ENCODE results near the gene COX17.

COX17 gene

GRCh38 chr3:119676020-119676419, 1.2 kb downstream of the COX17 start:
- DNase-seq: no peak

DNA sequence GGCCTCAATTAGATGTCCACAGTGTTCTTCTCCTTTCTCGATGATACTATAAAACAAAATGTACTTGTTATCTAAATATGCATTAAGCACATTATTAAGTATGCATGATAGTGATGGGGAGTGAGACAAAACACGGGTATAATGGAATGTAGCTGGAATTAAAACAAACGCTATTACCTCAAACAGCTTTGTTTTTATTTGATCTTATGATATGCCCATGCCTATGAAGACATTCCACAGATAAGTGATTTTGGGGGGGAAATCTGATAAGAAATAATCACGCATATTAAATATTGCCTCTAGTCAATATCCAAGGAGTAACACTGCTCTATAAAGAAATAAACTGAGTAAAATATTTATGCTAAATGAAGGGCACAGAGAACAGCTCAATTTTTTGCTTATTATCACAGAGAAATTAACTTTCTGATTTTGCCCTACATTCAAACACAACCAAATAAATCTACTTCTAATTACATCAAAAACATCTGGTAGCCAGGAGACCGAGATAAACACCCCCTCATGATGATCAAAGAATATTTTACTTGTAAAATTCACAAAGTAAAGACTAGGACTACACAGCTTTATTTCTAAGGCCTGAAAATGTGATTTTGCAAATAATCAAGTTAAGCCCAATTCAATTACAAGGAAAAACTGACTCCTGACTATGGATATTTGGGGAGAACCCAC, 1.9 kb downstream of the COX17 start:
- DNase-seq: no peak

DNA sequence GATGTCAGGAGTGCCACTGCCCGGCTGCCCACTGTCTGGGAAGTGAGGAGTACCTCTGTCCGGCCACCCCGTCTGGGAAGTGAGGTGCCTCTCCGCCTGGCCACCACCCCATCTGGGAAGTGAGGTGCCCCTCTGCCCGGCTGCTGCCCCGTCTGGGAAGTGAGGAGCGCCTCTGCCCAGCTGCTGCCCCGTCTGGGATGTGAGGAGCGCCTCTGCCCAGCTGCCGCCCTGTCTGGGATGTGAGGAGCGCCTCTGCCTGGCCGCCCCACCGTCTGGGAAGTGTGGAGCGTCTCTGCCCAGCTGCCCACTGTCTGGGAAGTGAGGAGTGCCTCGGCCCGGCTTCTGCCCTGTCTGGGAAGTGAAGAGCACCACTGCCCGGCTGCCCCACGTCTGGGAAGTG, 3.3 kb downstream of the COX17 start:
- no peak for DNase-seq

DNA sequence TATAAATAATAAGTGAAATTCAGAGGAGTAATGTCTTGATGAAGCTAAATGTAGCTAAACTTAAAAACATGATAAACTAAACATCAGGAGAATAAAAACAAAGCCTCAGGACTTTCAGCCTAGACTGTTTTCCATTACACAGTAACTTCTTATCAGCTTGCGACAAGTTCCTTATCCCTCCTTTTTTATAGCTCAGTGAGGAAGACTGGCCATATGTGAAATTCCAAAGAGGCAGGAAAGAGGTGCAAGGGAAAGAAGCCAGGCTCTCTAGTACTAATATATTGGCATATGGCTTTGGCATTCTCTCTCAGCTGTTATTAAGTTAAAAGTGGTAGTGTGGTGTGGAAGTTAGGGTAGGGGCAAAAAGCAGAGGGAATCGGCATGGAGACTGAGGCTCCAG, 4.4 kb downstream of the COX17 start:
- no peak for DNase-seq

- no peak for DNase-seq
These were observed 7.2 kb downstream of the COX17 start for GRCh38 chr3:119669906-119670570.

DNA sequence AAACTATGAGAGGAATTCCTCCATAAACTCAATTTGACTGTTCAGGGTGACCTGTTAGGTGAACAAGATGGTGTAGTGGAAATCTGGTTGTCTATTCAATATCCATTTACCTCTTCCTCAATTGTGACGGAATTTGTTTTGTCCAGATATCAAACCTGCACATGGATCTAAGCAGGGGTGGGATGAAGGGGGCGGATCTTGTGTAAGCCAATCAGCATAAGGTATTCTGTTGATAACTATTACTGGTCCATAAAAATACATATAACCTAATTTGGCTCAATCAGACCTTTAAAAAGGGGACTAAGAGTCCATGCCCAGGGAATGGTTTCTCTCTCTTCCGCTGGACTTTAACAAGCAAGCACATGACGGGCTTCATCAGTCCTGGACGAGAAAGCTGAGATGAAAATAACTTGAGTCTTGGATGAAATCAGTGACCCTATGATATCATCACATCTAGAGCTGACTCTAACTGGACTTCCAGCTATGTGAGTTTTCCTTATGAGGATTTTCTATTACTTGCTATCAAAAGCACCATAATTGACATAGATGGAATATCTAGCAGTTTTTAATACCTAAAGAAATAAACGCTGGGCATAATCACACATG, 11.1 kb downstream of the COX17 start:
- no peak for DNase-seq

- no peak for DNase-seq
These were observed 12.3 kb downstream of the COX17 start for GRCh38 chr3:119664850-119665379.

DNA sequence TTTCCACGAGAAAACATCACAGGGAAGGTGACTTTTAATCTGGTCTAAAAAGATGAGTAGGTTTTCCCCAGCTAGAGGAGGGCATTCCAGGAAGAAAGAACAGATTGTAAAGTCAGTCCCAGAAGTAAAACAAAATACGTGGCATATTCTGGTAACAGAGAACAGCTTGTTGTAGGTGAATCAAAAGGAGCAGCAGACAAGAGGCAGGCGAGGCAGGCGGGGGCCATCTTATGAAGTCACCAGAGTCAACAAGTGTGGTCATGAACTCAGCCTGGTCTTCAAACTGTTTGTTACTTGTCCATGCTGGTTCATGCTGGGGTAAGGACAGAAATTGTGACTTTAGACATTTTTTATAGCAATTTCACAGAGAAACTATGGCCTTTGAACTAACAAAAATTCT, 12.8 kb downstream of the COX17 start:
- no peak for DNase-seq

DNA sequence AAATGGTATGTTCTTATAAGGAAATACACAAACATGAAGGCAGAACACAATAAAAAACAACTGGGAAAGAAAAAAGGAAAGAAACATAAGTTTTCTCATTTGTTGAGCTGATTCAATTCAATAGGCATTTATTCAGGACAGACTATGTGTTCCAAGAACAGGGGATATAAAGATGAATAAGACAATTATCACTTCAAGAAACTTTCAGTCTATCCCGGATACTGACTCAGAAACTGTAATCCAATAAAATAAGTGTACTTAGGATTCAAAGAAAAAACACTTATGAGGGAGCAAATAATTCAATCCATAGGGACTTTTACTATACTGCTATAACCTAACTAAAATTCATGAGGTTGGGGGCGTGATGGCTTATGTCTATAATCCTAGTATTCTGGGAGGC, 13.3 kb downstream of the COX17 start:
- DNase-seq: no peak

- DNase-seq: no peak
These were observed 14.4 kb downstream of the COX17 start for GRCh38 chr3:119662604-119663373.

- no peak for DNase-seq
These were observed 16.4 kb downstream of the COX17 start, which contains the start of gene POPDC2 for GRCh38 chr3:119660474-119661440. POPDC2 (minus strand) TSS chr3:119660589; CDS start chr3:119660423, 166 bp downstream.

DNA sequence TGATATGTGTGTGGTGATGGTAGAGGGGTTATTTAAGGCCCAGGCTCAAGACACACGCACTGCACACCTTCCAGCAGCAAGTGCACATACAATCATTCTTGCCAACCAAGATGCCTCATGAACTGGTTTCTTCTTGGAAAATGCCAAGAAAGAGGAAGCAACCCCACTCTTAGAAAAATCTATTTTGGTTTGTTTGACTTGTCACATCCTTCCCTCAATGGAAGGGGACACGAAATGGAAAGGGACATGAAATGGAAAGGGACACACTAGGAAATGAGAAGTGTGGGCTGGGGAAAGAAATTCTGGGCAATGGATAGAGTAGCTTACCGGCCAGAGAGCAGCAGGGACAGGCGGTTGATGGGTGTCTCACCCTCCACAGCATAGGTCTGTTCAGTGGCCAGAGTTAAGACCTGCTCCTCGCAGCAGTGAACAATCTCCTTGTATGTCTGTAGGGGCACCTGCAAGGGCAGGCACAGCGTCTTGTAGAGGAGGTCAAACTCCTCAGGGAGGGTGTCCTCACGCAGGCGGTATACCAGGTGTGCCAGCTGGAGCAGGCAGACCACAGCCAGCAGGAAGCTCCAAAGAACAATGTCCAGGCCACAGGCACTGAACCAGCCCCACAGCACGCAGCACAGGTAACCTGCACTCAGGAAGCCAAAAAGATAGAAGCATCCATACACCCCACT, 17.5 kb downstream of the COX17 start:
- no peak for DNase-seq

DNA sequence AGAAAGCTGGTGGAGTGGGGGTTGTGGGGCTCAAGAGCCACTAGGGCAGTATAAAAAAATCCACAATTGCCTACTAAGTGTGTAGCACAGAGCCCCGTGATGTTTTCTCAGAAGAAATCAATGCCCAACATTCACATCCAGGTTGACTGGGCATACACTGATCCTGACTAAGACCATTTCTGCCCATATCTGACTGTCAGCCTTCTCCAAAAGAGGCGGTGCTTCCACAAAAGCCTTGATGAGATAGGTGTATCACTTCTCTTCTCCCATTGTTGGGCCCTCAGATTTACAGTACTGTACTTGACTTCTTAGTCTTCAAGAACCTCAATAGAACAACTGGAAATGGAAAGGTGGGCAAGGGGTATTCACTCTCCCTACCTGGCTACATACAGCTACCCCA, 18.2 kb downstream of the COX17 start:
- no peak for DNase-seq

- no peak for DNase-seq
These were observed 19.1 kb downstream of the COX17 start for GRCh38 chr3:119657887-119658702.

DNA sequence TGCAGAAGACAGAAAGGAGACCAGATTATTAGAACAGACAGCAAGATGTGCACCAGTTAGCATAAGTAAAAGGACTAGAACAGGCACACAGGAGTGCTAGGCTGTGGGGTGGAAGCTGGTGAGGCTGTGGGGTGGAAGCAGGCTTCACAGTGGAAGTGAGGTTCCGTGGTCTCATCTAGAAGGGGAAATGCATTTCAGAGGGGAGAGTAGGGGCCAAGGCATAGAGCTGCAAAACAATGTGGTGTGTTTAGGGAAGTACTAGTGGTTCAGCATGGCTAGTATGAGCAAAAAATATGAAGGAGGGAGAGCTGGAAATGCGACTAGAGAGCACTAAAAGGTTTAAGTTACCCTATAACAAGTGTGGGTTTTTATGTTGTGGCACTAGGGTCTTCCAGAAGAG, 23.3 kb downstream of the COX17 start:
- no peak for DNase-seq

DNA sequence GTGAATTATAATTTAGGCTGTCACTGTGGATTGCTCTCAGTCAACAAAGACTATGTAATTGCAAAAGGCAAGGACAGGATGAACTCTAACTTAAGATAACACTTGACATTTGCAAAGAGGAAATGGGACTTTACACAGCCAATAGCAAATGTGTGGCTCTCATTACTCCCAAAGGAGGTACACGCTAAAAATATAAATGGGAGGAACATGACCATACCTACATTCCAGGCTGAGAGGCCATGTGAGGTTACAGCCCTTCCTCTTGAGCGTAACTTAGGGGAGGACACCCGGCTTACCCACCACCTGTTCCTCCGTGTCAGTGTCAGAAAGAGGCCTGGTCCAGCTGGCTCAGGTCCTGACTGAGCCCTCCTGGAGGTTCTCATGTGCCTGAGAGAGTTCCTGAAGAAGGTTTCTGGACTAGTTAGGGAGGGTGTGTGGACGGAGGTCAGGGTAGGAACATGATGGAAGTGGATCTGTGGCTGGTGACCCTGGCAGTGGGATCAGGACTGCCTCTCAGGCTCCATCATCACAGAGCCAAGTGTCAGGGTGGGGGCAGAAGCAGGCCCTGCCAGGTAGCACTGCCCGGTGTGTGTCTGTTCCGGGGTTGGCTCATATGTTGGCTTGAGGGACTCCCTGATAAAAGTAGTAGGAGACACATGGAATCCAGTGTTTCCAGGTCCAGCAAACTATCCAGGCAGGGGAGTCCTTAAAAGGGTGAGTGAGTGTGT, 24.7 kb downstream of the COX17 start:
- no peak for DNase-seq

GRCh38 chr3:119649761-119650160, 27.4 kb downstream of the COX17 start:
- DNase-seq: no peak

- no peak for DNase-seq
These were observed 29.2 kb downstream of the COX17 start for GRCh38 chr3:119647843-119648575.

GRCh38 chr3:119647171-119647570, 30.0 kb downstream of the COX17 start:
- DNase-seq: no peak
